GM19099 (cell line): ENCODE results near the gene UGT1A5.

Experiments
- POLR2A ChIP-seq: IDR thresholded peaks from 3 replicates; pipeline ENCODE4 v1.6.1; 2011; ENCODE audit warnings: low read depth; ENCODE audit not compliant: insufficient read length; ENCODE audit errors: extremely low read depth

The UGT1A5 gene

GRCh38 chr2:233758141-233758540 lies 45.4 kb downstream of the UGT1A5 start:
- no peak for TF ChIP-seq POLR2A

GRCh38 chr2:233758849-233759248 lies 46.1 kb downstream of the UGT1A5 start:
- TF ChIP-seq POLR2A: no peak

GRCh38 chr2:233760043-233760442 lies 47.3 kb downstream of the UGT1A5 start, which contains the start of gene UGT1A1:
Gene UGT1A1 (plus strand): TSS chr2:233760270. CDS start chr2:233760288, 18 bp downstream.
- TF ChIP-seq POLR2A: no peak

- no peak for TF ChIP-seq POLR2A
These were observed 48.5 kb downstream of the UGT1A5 start for GRCh38 chr2:233761040-233761769.

- TF ChIP-seq POLR2A: no peak
These were observed 51.6 kb downstream of the UGT1A5 start for GRCh38 chr2:233764264-233764663.

GRCh38 chr2:233764761-233765160 lies 52.1 kb downstream of the UGT1A5 start:
- no peak for TF ChIP-seq POLR2A

- TF ChIP-seq POLR2A: no peak
These were observed 53.7 kb downstream of the UGT1A5 start for GRCh38 chr2:233766416-233766815.

GRCh38 chr2:233768076-233768475 lies 55.4 kb downstream of the UGT1A5 start:
- TF ChIP-seq POLR2A: no peak

- TF ChIP-seq POLR2A: no peak
These were observed 56.6 kb downstream of the UGT1A5 start for GRCh38 chr2:233769260-233769659.

GRCh38 chr2:233772153-233772552 lies 59.4 kb downstream of the UGT1A5 start:
- TF ChIP-seq POLR2A: no peak

- TF ChIP-seq POLR2A: no peak
These were observed 59.9 kb downstream of the UGT1A5 start for GRCh38 chr2:233772583-233772982.

- no peak for TF ChIP-seq POLR2A
These were observed 61.1 kb downstream of the UGT1A5 start for GRCh38 chr2:233773854-233774253.

- no peak for TF ChIP-seq POLR2A
These were observed 62.7 kb downstream of the UGT1A5 start for GRCh38 chr2:233775414-233775813.

- TF ChIP-seq POLR2A: no peak
These were observed 65.3 kb downstream of the UGT1A5 start, which contains the start of gene MROH2A for GRCh38 chr2:233778030-233778429. Gene MROH2A (plus strand): TSS chr2:233778330. CDS start chr2:233779359, 1,029 bp downstream.

GRCh38 chr2:233779722-233780121 lies 67.0 kb downstream of the UGT1A5 start:
- TF ChIP-seq POLR2A: no peak

- TF ChIP-seq POLR2A: no peak
These were observed 68.1 kb downstream of the UGT1A5 start for GRCh38 chr2:233780771-233781170.

- TF ChIP-seq POLR2A: no peak
These were observed 76.8 kb downstream of the UGT1A5 start for GRCh38 chr2:233789554-233789953.
